ENCODE data around the gene EZR.

EZR gene

GRCh38 chr6:158816803-158817727 lies 2.1 kb downstream of the EZR start:
- DNase-seq = no peak

GRCh38 chr6:158816329-158816728 lies 2.8 kb downstream of the EZR start:
- no peak for DNase-seq

- DNase-seq = no peak
Observed at GRCh38 chr6:158815907-158816306, 3.3 kb downstream of the EZR start.

GRCh38 chr6:158815379-158815724 lies 3.8 kb downstream of the EZR start:
- no peak for DNase-seq

- DNase-seq = no peak
Observed at GRCh38 chr6:158813032-158813431, 6.1 kb downstream of the EZR start.

GRCh38 chr6:158812611-158813010 lies 6.6 kb downstream of the EZR start:
- DNase-seq = no peak

DNA sequence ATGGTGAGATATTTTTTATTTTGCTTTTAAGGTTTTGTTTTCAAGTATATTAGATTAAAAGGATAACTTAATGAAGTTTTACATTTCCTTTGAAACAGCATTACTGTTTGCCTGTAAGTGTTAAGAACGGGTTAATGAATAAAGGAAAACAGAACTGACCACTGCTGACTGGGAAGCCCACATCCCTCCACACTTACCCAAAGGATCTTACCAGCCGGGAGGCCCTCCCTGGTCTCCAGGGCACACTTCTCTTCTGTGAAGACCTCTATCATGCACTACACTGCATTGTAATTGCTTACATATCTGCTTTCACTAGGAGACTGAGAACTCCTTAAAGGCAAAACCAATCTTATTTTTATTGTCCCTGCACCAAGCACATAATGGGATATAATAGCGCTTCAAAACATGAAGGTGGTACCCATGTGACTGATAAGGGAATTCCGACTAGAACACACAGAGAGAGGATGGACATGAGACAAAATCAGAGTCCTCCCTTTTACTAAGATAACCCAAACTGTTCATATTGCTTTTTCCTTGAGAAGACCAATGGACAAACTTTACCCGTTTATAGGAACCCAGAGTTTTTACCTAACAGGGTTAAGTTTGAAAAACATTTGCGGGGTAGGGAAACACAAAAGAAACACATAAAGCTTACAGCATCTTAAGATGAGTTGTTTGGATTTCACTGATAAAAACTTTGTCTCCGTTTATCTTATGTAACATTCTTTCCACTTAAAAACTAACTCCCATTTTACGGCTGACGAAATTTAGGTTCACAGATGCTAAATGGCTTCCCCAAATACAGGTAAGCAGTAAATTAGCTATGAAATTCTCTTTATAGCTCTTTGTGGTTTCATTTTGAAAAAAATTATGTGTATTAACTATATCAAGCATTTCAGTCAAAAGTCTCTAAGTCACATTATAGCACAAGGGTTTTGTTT lies 8.7 kb downstream of the EZR start:
- DNase-seq = no peak

- peak; percentile 18 for DNase-seq
Observed at GRCh38 chr6:158808941-158809678, 10.1 kb downstream of the EZR start.

DNA sequence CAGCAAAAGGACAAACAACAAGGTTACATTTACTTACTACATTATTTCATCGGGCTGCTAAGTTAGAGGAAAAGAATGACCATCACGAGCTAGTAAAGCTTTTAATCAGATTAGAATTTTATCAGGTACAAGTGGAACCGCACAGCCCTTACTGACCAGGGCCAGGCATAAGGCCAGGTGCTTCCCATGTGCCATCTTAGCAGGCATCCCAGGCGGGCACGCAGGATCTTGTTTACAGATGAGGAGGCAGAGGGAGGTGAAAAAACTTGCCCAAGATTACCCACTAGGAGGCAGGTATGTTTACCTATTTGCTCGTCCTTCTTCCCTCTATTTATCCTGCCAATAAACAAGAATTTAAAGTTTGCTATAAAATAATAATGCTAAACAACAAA lies 10.7 kb downstream of the EZR start:
- DNase-seq = no peak

DNA sequence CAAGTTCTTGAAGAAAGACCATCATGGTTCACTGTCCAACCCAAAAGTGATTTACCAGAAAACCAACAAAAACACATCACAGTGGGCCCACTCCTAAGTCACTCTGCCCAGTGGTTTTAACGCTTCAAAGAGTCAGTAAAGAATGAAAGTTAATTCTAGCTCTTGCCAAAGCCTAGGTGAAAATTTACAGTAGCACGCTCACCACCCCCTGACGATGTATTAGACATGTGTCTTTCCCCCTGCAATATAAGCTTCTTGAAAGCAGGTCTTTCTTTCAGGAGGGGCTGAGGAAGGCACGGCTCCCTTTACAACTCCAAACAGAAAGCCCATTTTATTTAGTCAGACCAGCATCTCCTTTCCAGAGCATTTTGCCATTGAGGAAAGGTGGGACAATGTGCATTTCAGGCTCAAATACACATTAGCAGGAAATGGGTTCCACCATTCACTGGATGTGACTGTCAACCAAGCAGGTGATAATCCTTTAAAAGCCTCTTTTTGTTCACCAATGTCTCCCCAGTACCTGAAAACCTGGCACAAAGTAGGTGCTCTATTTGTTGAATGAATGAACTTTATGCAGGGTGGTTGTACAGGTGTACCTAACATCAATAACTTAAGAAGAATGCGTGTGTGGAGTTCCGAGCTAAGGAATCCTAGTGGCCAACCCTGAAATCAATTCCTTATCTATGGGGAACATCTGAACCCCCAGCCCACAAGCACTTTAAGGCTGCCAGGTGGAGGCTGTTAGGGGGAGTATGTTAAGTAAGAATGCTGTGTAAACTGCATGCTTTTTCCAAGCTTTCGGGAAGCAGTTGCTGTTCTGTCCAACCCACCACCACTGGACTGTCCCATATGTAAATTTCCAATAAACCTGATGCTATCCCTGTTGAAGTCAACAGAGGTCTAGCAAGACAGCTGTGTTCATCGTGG lies 11.4 kb downstream of the EZR start:
- DNase-seq = no peak

DNA sequence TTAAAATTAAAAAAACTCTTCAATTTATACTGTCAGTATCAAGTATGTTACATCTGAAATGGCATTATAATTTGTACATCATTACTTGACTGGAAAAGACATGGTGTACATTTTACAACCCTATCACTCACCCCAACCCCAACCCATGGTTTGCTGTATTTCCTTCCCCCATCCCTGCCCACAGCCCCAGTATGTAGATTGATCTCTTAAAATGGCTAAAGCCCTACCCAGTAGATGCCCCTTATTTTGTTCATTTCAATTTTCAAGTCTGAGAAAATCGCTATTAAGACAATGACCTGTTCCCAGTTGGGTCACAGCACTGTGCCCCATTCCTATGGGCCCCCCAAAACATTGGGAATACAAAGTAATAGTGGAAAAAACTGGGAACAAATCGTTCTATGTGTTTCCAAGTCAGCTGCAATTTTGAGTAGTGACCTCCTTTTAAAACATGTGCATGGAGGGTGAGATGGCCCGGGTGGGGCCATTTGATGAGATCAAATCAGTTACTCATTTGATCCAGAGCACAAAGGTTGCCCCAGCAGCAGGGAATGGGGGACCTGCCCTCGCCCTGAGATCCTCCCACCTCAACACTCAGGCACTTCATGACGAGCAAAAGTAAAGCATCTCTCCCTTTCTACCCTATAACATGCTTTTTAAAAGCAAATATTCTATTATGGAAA lies 13.3 kb downstream of the EZR start:
- no peak for DNase-seq

DNA sequence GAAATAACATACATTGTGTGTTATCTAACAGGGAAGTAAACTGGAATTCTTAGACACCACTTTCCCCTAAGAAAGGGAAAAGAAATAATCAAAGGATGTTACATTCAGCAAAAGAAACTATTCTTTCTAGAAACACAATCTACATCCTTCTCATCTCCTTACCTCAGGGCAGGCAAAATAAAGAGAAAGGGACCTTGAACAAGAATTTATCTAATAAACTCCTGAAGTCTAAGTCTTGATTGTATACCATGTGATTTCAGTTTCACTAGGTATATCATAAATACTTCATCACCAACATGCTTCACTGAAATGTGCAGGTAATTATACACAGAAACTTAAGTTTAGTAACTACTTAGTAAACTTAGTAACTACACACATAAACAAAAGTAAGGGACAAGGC lies 15.0 kb downstream of the EZR start:
- no peak for DNase-seq

DNA sequence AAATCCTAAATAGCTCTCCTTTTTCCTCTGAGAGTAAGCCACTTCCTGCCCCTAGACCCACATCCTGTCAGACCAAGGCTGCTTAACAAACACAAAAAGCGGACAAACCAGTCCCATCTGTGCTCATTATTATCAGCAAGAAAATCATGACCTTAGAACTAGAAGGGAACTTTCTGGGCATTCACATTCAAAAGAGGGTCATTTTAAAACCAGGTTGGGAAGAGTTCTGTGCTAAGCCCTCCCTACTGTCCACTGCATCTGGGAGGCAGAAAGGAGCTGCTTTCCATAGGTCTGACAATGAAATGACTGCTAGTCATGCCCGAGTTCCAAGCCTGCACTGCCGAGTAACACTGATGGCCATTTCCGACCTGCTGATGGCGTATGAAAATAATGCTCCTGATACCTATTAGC lies 15.4 kb downstream of the EZR start:
- DNase-seq = no peak

- DNase-seq = no peak
Observed at GRCh38 chr6:158801655-158802294, 17.4 kb downstream of the EZR start.

- peak; percentile 33 for DNase-seq
Observed at GRCh38 chr6:158799051-158799792, 19.9 kb downstream of the EZR start.

- no peak for DNase-seq
Observed at GRCh38 chr6:158798311-158798710, 20.9 kb downstream of the EZR start.

GRCh38 chr6:158797331-158798310 lies 21.5 kb downstream of the EZR start:
- DNase-seq = no peak

- DNase-seq = no peak
Observed at GRCh38 chr6:158796353-158796752, 22.8 kb downstream of the EZR start.

DNA sequence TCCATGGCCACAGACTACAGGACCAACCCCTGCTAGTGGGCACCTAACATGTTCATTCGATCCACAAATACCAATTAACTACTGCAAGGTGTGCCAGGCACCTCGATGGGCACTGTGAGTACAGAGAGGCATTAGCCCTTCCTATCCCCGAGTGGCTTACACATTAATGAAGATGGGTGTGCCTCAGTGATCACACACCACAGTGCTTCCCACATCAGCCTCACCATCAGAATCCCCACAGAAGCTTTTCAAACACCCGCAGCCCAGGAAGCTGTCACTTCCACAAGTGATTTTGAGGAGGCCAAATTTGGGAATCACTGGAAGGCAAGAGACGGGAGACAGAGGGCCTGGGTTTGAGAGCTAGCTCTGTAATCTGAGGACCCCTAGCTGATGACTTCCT lies 23.7 kb downstream of the EZR start:
- DNase-seq = no peak

All from COR-L47 (cell line).